AG04450 (cell line): Measurements from ENCODE around the gene IGSF1. TPM values are rescaled to one million over a fixed set of nuclear protein-coding genes. Genes with fewer than 3 reads are reported as not detected.

Experiments used
- CTCF ChIA-PET: fragments of 300-600, 350-600 bp; formaldehyde crosslinking; extraction: SDS; loops from one replicate; lab custom pipeline; 2022; ENCODE audit warnings: antibody characterized with exemption, inconsistent platforms; lab: Charles Lee
- POLR2A ChIA-PET: fragments of 350-600 bp; formaldehyde crosslinking; extraction: SDS; loops from one replicate; lab custom pipeline; 2021; ENCODE audit warnings: antibody characterized with exemption, inconsistent platforms; lab: Yijun Ruan, JAX
- DNase-seq: peaks from one replicate; pipeline ENCODE4 v3.0.0-alpha.2; 2011; ENCODE audit warnings: low read depth, low spot score
- H3K27ac ChIP-seq: one replicate; pipeline ENCODE4 v1.5.1; 2012; ENCODE audit warnings: low read depth, low read length, control low read depth
- H3K27me3 ChIP-seq: one replicate; pipeline ENCODE4 v1.6.0; 2012; ENCODE audit warnings: low read length; ENCODE audit not compliant: control insufficient read depth, insufficient read depth
- H3K4me3 ChIP-seq: 2 replicates; pipeline ENCODE4 v1.5.1; 2011; ENCODE audit warnings: mild to moderate bottlenecking, low read depth, low read length, control low read depth
- H3K9me3 ChIP-seq: 2 replicates; pipeline ENCODE4 v1.5.1; 2012; ENCODE audit warnings: low read length; ENCODE audit not compliant: control insufficient read depth, insufficient read depth
- CTCF ChIP-seq: IDR thresholded peaks from 2 replicates; pipeline ENCODE4 v1.5.1; 2011; ENCODE audit warnings: low read depth, low read length, control low read depth, inconsistent platforms
- polyA plus RNA-seq: library from polyadenylated mRNA; depleted of rRNA; stranded (reverse); fragments of >200 nt; gene quantifications from 2 replicates; pipeline ENCODE4 v1.2.3, GENCODE V29; 2011

The IGSF1 gene
- polyA plus RNA-seq, 1 experiment: not detected

DNA sequence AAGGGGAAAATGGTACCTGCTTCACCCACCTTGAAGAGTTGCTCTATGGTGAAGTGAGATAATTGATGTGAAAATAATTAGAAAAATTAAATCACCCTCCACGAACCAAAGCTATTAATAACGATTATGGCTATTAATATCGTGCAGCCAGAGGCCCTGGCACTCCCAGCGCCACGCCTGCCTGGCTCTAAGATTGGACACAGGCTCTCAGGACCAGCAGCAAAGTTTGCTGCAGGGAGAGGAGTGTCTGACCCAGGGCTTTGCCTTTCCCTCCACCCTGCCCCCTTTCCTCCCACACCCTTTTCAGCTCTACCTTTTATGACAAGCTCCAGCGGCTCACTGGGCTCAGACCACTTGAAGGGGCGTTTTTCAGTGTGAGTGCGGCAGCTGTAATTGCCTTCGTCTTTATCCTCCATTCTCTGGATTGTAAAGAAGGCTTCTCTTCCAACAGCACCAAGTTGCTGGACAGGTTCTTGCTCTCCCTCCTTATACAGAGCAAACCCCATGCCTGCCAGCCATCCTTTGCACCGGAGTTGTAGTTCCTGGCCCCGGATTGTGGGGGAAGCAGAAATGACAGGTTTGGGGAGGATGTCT, 11.5 kb downstream of the IGSF1 start:
- ChIA-PET CTCF (no interaction called here), POLR2A (no interaction called here)
- no peak for TF ChIP-seq CTCF
- Histone ChIP-seq H3K27me3 (no peaks in the 10 kb centered on the region), H3K4me3 (no peak overlapping the region), H3K9me3 (no peaks in the 10 kb centered on the region), H3K27ac (no peak overlapping the region)
- no peak for DNase-seq

DNA sequence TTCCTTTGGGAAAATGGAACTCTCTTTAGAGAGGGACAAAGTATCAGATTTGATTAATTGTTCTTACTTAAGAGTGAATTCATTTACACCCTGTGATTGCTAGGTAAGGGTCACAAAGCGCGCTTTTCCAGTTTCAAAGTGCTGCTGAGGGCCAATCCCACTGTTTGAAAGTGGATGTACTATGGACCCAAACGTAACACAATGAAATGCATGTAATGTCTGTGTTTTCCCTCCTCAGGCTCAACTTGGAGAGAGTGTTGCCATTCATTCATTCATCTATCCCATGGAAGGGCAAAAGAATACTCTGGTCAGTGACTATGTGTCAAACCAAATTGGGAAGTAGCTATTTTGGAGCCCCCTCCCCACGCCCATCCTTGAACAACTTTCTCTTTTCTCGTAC, 16.1 kb downstream of the IGSF1 start:
- no peak for DNase-seq
- H3K9me3 ChIP-seq: no peaks in the 10 kb centered on the region
- TF ChIP-seq CTCF: no peak
- ChIA-PET POLR2A (no interaction called here), CTCF (no interaction called here)
- H3K4me3 ChIP-seq: no peak overlapping the region
- H3K27ac ChIP-seq: no peak overlapping the region
- H3K27me3 ChIP-seq: no peaks in the 10 kb centered on the region

DNA sequence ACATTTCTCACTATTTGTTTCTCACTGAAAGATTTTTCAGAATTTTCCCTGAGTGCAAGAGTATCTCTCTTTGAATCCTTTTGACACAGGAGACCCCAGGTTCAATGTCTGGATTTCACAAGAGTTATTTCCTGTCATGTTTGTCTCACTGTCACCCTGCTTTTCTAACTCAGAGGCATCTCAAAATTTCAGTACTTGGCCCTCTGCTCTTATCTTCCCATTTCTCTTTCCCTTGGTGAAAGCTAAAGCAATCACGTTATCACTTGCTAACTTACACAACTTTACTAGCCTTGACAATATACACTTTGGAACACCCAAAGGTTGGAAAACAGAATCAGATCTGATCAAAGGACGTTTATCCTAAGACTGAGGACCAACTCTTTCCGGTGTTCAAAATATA, 17.3 kb downstream of the IGSF1 start:
- POLR2A ChIA-PET: no interaction called here
- no peak for DNase-seq
- no peak for TF ChIP-seq CTCF

GRCh38 chrX:131271274-131271673, 17.8 kb downstream of the IGSF1 start:
- DNase-seq: no peak
- Histone ChIP-seq H3K9me3 (no peaks in the 10 kb centered on the region), H3K4me3 (no peak overlapping the region), H3K27ac (no peak overlapping the region), H3K27me3 (no peaks in the 10 kb centered on the region)
- POLR2A ChIA-PET: no interaction called here
- no peak for TF ChIP-seq CTCF
- CTCF ChIA-PET: no interaction called here

More for the DNA sequence above, 17.3 kb downstream of the IGSF1 start:
- H3K27ac ChIP-seq: no peak overlapping the region
- CTCF ChIA-PET: no interaction called here
- H3K9me3 ChIP-seq: no peaks in the 10 kb centered on the region
- no peaks in the 10 kb centered on the region for H3K27me3 ChIP-seq
- H3K4me3 ChIP-seq: no peak overlapping the region

- Histone ChIP-seq H3K4me3 (no peak overlapping the region), H3K27me3 (no peaks in the 10 kb centered on the region), H3K27ac (no peak overlapping the region), H3K9me3 (no peaks in the 10 kb centered on the region)
- ChIA-PET CTCF (no interaction called here), POLR2A (no interaction called here)
- TF ChIP-seq CTCF: no peak
- no peak for DNase-seq
Observed at GRCh38 chrX:131270080-131270479, 19.0 kb downstream of the IGSF1 start.
